Esophagus squamous epithelium (tissue), 4 donors: Measurements from ENCODE around the gene OR4A15.

Source experiments
- POLR2A ChIP-seq, 4 donors: fragments of 450-650 bp; IDR thresholded peaks; one replicate each; pipeline ENCODE4 v1.6.1; 2017; ENCODE audit warnings: antibody characterized with exemption in 4 of 4, mild to moderate bottlenecking in 4 of 4, moderate library complexity in 3 of 4
- TF ChIP-seq, protein P1 (sequence below), 6 experiments: fragments of 450-650 bp in 4 of 6; fragments of 200-600 bp in 2 of 6; sonication (generic) in 2 of 6; IDR thresholded peaks; one replicate each; pipeline ENCODE4 v1.5.1; 2016 to 2019; ENCODE audit warnings: antibody characterized with exemption in 6 of 6, mild to moderate bottlenecking in 4 of 6, moderate library complexity in 4 of 6

DNA sequence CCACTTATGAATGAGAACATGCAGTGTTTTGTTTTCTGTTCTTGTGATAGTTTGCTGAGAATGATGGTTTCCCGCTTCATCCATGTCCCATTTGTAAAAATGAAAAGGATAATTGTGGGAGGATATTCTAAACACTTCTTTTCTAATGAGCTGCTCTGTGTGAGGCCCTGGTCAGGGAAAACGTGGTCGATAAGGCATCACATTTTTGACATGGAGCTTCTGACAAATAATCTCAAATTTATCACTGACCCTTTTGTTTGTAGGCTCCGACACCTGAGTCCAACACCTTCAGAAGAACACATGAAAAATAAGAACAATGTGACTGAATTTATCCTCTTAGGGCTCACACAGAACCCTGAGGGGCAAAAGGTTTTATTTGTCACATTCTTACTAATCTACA lies at the start of gene OR4A15:
- TF ChIP-seq, protein P1, sequence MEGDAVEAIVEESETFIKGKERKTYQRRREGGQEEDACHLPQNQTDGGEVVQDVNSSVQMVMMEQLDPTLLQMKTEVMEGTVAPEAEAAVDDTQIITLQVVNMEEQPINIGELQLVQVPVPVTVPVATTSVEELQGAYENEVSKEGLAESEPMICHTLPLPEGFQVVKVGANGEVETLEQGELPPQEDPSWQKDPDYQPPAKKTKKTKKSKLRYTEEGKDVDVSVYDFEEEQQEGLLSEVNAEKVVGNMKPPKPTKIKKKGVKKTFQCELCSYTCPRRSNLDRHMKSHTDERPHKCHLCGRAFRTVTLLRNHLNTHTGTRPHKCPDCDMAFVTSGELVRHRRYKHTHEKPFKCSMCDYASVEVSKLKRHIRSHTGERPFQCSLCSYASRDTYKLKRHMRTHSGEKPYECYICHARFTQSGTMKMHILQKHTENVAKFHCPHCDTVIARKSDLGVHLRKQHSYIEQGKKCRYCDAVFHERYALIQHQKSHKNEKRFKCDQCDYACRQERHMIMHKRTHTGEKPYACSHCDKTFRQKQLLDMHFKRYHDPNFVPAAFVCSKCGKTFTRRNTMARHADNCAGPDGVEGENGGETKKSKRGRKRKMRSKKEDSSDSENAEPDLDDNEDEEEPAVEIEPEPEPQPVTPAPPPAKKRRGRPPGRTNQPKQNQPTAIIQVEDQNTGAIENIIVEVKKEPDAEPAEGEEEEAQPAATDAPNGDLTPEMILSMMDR (IDR thresholded peaks at IDR 0.05) = no peak
- no peak for TF ChIP-seq POLR2A (IDR thresholded peaks at IDR 0.05)
